GM12892 (cell line): ENCODE data around the gene CPLANE2.

ENCODE experiments used
- POLR2A ChIP-seq: IDR thresholded peaks from 2 replicates; pipeline ENCODE4 v1.6.1; 2011; ENCODE audit warnings: low read depth, low read length, control low read depth
- POLR2AphosphoS5 ChIP-seq: IDR thresholded peaks from 2 replicates; pipeline ENCODE4 v1.6.1; 2011; ENCODE audit warnings: low read depth, low read length, control low read depth

GRCh38 chr1:16236511-16237342, at the start of gene CPLANE2:
- TF ChIP-seq POLR2A (peak; percentile 64; the same call in 1 of the 2 replicates), POLR2AphosphoS5 (no peak; the same call in 1 of the 2 replicates)
